ENCODE results near the gene GLG1.

- TF ChIP-seq EZH2 (IDR thresholded peaks at IDR 0.05; ENCODE audit: borderline replicate concordance) (no peak), CTCF (IDR thresholded peaks at IDR 0.05; ENCODE audit: poor library complexity) (no peak), EZH2phosphoT487 (IDR thresholded peaks at IDR 0.05; ENCODE audit: low read depth, severe bottlenecking, unreplicated experiment) (no peak)
Observed at GRCh38 chr16:74556375-74556922, 50.5 kb downstream of the GLG1 start.
